ENCODE results near the gene MIA2. TPM values are rescaled to one million over a fixed set of nuclear protein-coding genes. Genes with fewer than 3 reads are reported as not detected.

The MIA2 gene
- total and polyA plus RNA-seq, 2 experiments from 2014 or later: 9.5 to 10.9 TPM

DNA sequence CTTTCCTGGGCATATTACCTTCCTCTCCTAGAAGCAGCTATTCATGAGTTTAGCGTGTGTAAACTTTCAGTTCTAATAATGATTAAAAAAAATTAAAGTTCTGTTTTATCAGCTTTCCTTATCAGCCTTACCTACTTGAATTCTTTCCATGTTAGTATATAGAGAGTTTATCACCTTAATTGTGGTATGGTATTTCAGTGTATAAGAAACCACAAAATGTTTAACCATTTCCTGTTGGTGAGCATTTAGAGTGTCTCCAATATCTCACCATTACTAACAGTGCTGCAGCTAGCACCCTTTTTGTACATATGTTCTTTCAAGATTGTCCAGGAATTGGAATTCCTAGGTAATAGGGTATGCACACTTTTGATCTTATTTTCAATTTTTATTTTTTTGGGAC is 109.1 kb downstream of the MIA2 start (continued):
- TF ChIP-seq, protein P1, sequence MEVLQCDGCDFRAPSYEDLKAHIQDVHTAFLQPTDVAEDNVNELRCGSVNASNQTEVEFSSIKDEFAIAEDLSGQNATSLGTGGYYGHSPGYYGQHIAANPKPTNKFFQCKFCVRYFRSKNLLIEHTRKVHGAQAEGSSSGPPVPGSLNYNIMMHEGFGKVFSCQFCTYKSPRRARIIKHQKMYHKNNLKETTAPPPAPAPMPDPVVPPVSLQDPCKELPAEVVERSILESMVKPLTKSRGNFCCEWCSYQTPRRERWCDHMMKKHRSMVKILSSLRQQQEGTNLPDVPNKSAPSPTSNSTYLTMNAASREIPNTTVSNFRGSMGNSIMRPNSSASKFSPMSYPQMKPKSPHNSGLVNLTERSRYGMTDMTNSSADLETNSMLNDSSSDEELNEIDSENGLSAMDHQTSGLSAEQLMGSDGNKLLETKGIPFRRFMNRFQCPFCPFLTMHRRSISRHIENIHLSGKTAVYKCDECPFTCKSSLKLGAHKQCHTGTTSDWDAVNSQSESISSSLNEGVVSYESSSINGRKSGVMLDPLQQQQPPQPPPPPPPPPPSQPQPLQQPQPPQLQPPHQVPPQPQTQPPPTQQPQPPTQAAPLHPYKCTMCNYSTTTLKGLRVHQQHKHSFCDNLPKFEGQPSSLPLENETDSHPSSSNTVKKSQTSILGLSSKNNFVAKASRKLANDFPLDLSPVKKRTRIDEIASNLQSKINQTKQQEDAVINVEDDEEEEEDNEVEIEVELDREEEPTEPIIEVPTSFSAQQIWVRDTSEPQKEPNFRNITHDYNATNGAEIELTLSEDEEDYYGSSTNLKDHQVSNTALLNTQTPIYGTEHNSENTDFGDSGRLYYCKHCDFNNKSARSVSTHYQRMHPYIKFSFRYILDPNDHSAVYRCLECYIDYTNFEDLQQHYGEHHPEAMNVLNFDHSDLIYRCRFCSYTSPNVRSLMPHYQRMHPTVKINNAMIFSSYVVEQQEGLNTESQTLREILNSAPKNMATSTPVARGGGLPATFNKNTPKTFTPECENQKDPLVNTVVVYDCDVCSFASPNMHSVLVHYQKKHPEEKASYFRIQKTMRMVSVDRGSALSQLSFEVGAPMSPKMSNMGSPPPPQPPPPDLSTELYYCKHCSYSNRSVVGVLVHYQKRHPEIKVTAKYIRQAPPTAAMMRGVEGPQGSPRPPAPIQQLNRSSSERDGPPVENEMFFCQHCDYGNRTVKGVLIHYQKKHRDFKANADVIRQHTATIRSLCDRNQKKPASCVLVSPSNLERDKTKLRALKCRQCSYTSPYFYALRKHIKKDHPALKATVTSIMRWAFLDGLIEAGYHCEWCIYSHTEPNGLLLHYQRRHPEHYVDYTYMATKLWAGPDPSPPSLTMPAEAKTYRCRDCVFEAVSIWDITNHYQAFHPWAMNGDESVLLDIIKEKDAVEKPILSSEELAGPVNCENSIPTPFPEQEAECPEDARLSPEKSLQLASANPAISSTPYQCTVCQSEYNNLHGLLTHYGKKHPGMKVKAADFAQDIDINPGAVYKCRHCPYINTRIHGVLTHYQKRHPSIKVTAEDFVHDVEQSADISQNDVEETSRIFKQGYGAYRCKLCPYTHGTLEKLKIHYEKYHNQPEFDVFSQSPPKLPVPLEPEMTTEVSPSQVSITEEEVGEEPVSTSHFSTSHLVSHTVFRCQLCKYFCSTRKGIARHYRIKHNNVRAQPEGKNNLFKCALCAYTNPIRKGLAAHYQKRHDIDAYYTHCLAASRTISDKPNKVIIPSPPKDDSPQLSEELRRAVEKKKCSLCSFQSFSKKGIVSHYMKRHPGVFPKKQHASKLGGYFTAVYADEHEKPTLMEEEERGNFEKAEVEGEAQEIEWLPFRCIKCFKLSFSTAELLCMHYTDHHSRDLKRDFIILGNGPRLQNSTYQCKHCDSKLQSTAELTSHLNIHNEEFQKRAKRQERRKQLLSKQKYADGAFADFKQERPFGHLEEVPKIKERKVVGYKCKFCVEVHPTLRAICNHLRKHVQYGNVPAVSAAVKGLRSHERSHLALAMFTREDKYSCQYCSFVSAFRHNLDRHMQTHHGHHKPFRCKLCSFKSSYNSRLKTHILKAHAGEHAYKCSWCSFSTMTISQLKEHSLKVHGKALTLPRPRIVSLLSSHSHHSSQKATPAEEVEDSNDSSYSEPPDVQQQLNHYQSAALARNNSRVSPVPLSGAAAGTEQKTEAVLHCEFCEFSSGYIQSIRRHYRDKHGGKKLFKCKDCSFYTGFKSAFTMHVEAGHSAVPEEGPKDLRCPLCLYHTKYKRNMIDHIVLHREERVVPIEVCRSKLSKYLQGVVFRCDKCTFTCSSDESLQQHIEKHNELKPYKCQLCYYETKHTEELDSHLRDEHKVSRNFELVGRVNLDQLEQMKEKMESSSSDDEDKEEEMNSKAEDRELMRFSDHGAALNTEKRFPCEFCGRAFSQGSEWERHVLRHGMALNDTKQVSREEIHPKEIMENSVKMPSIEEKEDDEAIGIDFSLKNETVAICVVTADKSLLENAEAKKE (CRISPR knock-in tag; IDR thresholded peaks at IDR 0.05): no peak
- TF ChIP-seq ZNF114 (CRISPR knock-in tag; IDR thresholded peaks at IDR 0.05) (no peak), ZNF331 (CRISPR knock-in tag; IDR thresholded peaks at IDR 0.05; ENCODE audit: low read depth) (no peak)

DNA sequence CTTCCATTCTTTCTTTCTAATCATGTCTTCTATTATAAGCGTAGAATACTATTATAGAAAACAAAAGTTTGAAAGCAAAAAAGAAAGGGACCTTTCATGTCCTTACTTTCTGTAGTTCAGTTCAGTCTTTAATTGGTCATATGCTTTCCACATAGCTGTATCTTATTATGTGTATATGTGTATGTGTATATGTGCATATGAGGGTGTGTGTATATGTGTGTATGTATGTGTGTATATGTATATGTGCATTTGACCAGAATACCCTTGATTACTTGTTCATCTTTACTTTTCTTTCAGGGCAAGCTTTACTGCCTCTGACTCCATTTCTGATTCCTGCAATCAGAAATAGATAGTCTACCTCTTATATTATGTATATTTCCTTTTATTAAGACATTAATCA is 109.9 kb downstream of the MIA2 start:
- no peak overlapping the region for H3K4me3 Mint-ChIP-seq
- H3K27me3 Mint-ChIP-seq (ENCODE audit: insufficient read depth, low read depth, poor library complexity): no peaks in the 10 kb centered on the region
- H3K9me3 Mint-ChIP-seq: no peaks in the 10 kb centered on the region
- no peak for ATAC-seq
- Histone ChIP-seq H3K27me3 (ENCODE audit: insufficient read depth) (no peaks in the 10 kb centered on the region), H4K20me1 (replicated peaks; ENCODE audit: insufficient read depth) (no peaks in the 10 kb centered on the region; the same call in 1 of the 2 replicates), H3K27ac (ENCODE audit: low read depth) (no peak overlapping the region), H3F3A (replicated peaks; ENCODE audit: low read depth) (no peaks in the 10 kb centered on the region), H3K79me2 (replicated peaks; ENCODE audit: insufficient read depth) (no peaks in the 10 kb centered on the region), H3K9me2 (ENCODE audit: insufficient read depth) (no peaks in the 10 kb centered on the region), H3K36me3 (ENCODE audit: insufficient read depth) (no peaks in the 10 kb centered on the region), H3K4me1 (ENCODE audit: insufficient read depth) (peaks cover 3% of the 10 kb centered on the region; the same call in 1 of the 2 replicates), H3K4me2 (no peak overlapping the region), H2AFZ (no peak overlapping the region), H3K4me3 (no peak overlapping the region)
- H3K27ac Mint-ChIP-seq: no peak overlapping the region
- no peak for DNase-seq (ENCODE audit: low spot score)
- peaks cover 7% of the 10 kb centered on the region; the same call in 2 of the 3 replicates for H3K4me1 Mint-ChIP-seq
- H3K36me3 Mint-ChIP-seq (ENCODE audit: low read depth): peaks cover 8% of the 10 kb centered on the region; the same call in 2 of the 3 replicates
- TF ChIP-seq, protein P2, sequence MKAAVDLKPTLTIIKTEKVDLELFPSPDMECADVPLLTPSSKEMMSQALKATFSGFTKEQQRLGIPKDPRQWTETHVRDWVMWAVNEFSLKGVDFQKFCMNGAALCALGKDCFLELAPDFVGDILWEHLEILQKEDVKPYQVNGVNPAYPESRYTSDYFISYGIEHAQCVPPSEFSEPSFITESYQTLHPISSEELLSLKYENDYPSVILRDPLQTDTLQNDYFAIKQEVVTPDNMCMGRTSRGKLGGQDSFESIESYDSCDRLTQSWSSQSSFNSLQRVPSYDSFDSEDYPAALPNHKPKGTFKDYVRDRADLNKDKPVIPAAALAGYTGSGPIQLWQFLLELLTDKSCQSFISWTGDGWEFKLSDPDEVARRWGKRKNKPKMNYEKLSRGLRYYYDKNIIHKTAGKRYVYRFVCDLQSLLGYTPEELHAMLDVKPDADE (IDR thresholded peaks at IDR 0.05): no peak
- TF ChIP-seq EZH2 (IDR thresholded peaks at IDR 0.05; ENCODE audit: low read depth, unreplicated experiment) (no peak), JUNB (IDR thresholded peaks at IDR 0.05; ENCODE audit: unreplicated experiment) (no peak), ZNF114 (CRISPR knock-in tag; IDR thresholded peaks at IDR 0.05) (no peak), EZH2phosphoT487 (IDR thresholded peaks at IDR 0.05; ENCODE audit: unreplicated experiment) (no peak), POLR2AphosphoS5 (IDR thresholded peaks at IDR 0.05; ENCODE audit: low read depth) (no peak)
- TF ChIP-seq, protein P1 (CRISPR knock-in tag; IDR thresholded peaks at IDR 0.05): no peak
